Fibroblast of lung (primary cell): ENCODE data around the gene MPC1.

Experiments used
- EZH2 ChIP-seq: IDR thresholded peaks from 2 replicates; pipeline ENCODE4 v1.5.1; 2012; ENCODE audit warnings: low read length, control low read depth, mild to moderate bottlenecking; ENCODE audit errors: missing control alignments
- TF ChIP-seq, protein P1 (sequence below), 2 donors: IDR thresholded peaks in 1 of 2; conservative IDR thresholded peaks in 1 of 2; 1 replicate in 1 of 2; 2 replicates in 1 of 2; pipeline ENCODE4 v1.5.1; 2011 to 2012; ENCODE audit warnings: low read length in 2 of 2, control low read depth in 1 of 2, inconsistent platforms in 1 of 2, low read depth in 1 of 2, mild to moderate bottlenecking in 1 of 2

DNA sequence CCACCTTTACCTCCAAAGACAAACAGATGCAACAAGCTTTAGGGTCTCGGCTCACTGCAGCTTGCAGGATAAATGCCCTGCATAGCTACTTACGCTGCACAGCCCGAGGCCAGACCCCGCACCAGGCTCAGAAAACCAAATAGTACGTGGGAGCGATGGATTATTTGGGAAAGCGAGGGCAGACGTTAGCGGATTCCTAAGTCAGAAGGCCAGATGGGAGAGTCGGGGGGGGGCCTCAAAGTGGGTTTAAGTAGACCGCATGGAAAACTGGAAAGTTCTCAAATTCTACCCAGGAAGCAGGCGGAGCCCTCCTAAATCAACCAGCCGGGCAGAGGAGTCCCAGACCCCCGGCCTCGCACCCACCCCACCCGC is 40.8 kb downstream of the MPC1 start:
- TF ChIP-seq, protein P1, sequence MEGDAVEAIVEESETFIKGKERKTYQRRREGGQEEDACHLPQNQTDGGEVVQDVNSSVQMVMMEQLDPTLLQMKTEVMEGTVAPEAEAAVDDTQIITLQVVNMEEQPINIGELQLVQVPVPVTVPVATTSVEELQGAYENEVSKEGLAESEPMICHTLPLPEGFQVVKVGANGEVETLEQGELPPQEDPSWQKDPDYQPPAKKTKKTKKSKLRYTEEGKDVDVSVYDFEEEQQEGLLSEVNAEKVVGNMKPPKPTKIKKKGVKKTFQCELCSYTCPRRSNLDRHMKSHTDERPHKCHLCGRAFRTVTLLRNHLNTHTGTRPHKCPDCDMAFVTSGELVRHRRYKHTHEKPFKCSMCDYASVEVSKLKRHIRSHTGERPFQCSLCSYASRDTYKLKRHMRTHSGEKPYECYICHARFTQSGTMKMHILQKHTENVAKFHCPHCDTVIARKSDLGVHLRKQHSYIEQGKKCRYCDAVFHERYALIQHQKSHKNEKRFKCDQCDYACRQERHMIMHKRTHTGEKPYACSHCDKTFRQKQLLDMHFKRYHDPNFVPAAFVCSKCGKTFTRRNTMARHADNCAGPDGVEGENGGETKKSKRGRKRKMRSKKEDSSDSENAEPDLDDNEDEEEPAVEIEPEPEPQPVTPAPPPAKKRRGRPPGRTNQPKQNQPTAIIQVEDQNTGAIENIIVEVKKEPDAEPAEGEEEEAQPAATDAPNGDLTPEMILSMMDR (conservative IDR thresholded peaks at IDR 0.05 in 1 of 2, IDR thresholded peaks at IDR 0.05 in 1 of 2; ENCODE audit: low read depth in 1 of 2, low read length in 2 of 2), result no peak
- no peak for TF ChIP-seq EZH2
